Thyroid gland (tissue), 4 donors: ENCODE data around the gene MKKS.

Experiments
- CTCF ChIP-seq, 6 experiments: fragments of 200-600 bp in 3 of 6; fragments of 450-650 bp in 3 of 6; sonication (generic) in 3 of 6; IDR thresholded peaks; one replicate each; pipeline ENCODE4 v1.5.1; 2016 to 2019; ENCODE audit warnings: antibody characterized with exemption in 6 of 6, mild to moderate bottlenecking in 2 of 6, inconsistent platforms in 1 of 6, moderate library complexity in 1 of 6
- POLR2A ChIP-seq, 2 donors: fragments of 450-650 bp; IDR thresholded peaks; one replicate each; pipeline ENCODE4 v1.6.1; 2017; ENCODE audit warnings: antibody characterized with exemption in 2 of 2, mild to moderate bottlenecking in 2 of 2, moderate library complexity in 1 of 2

- no peak for TF ChIP-seq CTCF (IDR thresholded peaks at IDR 0.05)
- TF ChIP-seq POLR2A (IDR thresholded peaks at IDR 0.05): no peak
Measured at GRCh38 chr20:10398834-10399369, 35.1 kb downstream of the MKKS start.
